ENCODE results near the gene SSUH2.
"Not testable (repeated sequence)": the region's sequence is repeated elsewhere in the genome, so short reads cannot be mapped to it uniquely, and the experiment has no call there.

SSUH2 gene

DNA sequence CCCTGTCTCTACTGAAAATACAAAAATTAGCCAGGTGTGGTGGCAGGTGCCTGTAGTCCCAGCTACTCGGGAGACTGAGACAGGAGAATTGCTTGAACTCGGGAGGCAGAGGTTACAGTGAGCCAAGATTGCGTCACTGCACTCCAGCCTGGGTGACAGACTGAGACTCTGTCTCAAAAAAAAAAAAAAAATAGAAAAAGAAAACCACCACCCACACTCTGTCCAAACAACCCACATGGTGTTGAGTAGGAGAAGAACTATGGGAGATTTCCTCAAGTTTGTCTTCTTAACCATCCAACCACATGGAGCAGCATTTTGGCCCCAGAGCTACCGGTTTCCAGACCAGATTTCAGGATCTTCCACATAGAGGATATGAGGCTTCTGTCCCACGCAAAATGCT lies 64.2 kb downstream of the SSUH2 start:
- DNase-seq (ENCODE audit: low spot score): not testable (repeated sequence)

DNA sequence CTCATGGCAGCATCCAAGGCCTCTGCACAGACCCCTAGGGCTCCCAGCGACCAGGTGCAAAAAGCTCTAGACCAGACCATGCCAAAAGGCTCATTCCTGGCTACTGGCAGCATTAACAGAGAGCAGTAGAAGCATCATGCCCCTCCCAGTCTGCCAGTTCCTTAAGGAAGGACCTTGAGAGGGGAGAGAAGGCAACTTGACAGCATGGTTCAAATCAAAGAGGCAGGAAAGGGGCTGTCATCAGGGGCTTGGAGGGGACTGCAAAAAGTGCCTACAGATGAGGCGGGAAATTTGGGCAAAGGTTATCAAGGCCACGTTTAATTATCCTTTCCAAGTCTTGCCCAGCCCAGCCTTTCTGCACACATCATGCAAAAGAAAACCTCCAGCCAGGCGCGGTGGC lies 64.7 kb downstream of the SSUH2 start:
- no peak for DNase-seq (ENCODE audit: low spot score)

DNA sequence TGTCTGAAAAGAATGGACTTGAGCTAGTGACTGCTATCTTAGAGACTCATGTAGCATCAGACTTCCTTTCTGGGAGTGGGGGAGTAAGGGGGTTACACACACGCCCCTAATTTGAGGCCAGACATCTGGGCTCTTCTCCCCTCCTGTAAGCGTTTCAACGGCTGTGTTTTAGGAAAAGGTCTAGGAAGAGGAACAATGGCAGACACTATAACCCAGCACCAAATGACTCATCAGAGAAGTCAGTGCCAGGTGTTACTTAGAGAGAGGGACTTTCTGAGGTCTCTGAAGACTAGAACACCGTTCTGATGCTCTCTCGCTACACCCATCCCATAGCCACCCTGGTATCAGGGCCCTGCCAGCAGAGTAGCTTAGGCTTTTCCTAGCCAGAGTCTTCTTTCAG lies 65.5 kb downstream of the SSUH2 start:
- DNase-seq (ENCODE audit: low spot score): no peak

DNA sequence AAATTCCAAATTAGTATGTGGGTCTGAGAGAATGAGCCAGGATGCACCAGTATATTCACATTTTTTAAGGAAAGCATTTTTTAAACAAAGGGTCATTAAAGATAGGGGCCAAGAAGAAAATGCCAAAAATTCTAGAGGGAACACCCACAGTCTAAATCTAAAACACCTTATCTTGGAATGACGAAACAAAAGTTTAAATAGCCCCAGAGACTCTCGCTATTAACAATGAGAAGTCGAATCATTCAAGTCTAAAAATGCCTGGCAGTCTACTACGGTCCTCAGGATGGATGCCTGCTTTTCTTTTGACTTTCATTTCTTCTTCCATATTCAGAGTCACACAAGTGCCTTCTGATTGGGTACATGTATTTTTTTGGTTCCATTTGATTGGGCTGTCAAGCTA lies 66.3 kb downstream of the SSUH2 start:
- no peak for DNase-seq (ENCODE audit: low spot score)

DNA sequence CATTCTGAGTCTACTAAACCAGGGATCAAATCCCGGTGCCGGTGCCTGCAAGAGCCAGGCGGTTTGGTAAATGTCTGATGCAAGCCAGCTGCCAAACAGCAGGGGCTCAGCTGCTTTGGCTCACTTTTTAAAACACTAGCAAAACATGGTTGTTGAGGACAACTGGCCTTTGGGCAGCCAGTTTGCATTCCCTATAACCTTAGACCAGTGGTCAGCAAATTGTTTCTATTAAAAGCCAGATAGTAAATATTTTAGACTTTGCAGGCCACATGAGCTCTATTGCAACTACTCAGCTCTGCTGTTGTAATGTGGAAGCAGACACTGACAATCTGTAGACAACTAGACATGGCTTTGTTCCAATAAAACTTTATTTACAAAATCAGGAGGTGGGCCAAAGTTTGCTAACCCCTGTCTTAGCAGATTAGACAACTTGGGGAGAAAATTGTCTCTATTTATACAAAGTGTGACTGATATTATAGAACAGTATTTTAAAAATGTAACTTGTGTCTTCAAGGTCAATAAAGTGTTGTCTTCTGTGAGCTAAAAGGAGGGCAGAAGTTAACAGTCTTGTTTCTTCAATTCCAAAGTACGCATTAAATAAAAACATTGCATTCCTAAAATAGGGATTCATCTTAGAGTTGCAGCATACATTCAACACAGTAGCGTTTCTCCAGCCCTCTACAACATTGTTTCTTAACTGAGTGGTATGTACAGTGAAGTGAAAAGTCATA lies 67.6 kb downstream of the SSUH2 start:
- no peak for DNase-seq (ENCODE audit: low spot score)

DNA sequence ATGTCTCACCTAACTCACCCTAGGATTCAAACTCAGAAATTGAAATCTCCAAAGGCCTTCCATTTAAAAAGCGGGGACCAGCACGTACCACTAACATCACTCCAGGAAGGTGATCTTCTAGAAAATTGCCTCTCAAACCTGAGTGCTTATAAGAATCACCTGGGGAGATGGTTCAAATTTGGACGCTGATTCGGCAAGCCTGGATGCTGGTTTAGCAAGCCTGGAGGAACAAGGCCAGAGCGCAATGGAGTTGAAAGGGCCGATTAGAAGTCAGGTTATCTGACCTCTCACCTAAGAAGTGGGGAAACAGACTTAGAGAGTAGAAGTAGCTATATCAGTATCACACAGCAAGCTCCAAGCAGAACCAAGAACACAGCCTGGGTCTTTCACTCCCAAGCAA lies 68.2 kb downstream of the SSUH2 start:
- DNase-seq (ENCODE audit: low spot score): no peak

DNA sequence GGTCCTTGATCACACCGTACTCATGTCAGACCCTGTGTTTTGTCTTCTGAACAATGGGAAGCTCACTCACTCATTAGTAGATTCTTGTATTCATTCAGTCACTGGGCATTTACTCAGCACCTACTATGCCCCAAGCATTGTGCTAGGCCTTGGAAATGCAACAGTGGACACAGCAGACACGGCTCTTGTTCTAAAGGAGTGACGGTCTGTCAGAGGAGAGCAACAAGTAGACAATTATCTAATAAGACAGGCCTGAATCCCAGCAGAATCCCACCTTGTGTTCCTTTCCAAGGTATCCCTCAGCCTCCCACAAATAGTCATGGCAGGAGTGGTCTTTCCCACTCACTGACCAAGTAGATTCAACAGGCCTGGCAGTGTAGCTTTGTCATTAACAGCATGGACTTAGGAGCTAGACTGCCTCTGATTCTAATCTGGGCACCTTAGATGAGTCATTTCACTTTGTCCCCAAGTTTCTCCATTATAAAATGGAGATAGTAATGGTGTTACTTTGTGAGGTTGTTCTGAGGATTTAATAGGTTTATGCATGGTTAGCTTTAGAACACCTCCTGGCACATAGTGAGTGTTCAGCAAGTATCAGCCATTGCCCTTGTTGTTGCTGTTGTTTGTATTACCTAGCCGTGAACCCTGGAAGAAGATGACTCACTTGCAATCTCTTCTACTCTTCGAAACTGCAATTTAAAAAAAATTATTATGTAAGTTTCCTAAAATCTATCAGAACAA lies 69.1 kb downstream of the SSUH2 start:
- no peak for DNase-seq (ENCODE audit: low spot score)

DNA sequence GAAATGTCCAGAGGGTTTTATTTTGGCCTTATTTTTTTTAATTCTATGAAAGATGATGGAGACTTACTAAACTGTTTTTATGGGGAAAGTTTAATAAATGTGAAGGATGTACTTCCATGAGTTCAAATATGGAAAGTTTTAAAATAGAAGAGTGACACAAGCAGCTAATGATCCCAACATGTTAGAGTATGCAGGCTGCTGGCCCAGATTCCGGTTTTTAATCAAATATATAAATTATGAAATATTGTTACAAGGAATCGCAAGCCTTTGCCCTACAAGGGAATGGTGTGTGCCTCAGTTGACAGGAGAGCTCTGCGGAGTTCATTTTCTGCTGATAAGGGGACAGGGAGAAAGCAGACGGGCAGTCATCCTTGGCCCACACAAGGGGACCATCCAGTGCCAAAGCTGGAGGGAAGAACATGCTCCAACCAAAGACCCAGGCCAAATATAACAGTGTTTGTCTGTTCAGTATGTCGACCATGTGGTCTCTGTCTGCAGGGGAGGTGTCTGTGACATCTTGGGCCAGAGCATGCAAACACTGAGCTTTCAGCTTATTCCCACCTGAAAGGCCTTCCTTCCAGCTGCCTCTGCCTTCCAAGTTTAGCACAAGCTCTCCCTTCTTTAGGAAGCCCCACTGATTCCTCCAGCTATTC lies 69.8 kb downstream of the SSUH2 start:
- DNase-seq (ENCODE audit: low spot score): no peak

DNA sequence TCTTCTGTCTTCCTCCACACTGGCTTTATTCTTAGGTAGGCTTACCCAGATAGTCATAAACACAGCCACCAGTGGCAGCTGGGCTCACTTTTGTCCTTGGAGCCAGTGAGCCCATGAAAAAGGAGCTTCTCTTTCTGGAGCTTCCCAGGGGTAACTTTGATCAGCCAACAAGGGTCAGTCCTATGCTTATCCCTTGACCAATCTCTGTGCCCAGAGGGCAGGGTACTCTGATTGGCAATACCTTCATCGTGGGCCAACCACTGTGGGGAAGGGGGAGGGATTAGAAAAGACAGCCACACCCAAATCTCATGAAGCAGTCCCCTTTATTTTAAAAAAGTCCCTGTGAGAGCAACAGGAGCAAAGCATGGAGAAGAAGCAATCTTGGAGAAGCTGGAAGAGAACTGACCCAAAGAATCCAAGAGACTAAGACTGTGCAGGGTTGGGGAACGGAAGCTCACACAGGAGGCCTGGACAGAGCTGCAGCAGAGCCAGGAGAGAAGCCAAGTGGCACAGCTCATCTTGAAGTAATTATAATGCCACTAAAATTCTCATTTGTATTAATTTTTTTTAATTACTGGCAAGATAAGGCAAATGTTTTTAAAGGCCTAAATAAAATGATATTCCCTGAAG lies 70.4 kb downstream of the SSUH2 start:
- no peak for DNase-seq (ENCODE audit: low spot score)

DNA sequence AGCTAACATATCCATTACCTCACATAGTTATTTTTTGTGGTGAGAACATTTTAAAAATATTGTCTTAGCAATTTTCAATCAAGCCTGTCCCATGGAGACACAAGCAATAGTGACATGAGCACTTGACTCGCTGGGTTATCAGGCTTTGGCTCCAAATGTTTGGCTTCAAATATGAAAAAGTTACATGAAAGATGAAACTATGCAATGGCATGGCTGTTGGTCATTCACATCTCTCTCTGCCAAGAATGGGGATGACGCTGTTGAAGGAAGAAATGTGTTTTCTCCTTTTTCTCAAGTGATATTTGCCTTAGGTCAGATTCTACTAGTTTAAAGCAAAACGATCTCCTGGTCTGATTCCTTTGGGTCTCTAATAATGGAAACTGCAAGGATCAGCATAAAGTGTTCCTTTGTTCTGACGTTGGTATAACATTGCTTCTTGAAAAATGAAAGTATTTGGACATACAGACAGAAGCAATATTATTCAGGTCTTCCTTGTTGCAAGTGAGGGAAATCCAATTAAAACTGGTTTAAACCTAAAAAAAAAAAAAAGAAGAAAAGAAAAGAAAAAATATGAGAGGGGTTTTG lies 71.2 kb downstream of the SSUH2 start:
- peak; percentile 19 for DNase-seq (ENCODE audit: low spot score)

DNA sequence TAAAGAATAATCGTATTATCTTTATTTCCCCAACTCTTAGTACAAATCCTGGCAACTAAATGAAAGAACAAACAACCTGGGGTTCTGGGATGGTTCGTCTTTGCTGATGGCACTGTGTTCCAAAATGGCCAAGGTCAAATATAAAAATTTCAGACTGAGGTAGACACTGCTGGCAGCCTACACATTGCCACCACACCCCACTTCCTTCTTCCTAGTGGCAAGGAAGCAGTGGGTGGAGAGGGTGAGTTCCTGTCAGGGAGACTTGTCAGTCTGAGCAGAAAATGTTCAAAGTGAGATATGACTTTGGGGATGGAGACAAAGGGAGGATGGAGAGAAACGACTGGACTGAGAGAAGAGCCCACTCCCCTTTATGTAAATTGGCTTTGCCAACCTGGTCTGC lies 73.3 kb downstream of the SSUH2 start:
- DNase-seq (ENCODE audit: low spot score): no peak
